ENCODE results near the gene RGL1. TPM values are rescaled to one million over a fixed set of nuclear protein-coding genes. Genes with fewer than 3 reads are reported as not detected.

Gene RGL1
- total RNA-seq, 1 experiment from 2014 or later: 0.92 TPM

DNA sequence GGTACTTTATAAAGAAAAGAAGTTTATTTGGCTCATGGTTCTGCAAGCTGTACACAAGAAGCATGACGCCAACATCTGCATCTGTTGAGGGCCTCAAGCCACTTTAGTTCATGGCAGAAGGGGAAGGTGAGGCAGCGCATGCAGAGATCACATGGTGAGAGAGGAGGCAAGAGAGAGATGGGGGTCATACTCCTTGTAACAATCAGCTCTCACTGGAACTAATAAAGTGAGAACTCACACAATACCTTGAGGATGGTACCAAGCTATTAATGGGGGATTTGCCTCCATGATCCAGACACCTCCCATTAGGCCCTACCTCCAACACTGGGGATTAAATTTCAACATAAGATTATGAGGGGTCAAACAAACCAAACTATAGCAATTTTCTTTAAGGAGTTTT is 3.3 kb upstream of the RGL1 start:
- ChIA-PET CTCF (no interaction called here), POLR2A (no interaction called here)
- intact Hi-C loops (cut with micrococcal nuclease; ENCODE audit: unreplicated experiment) (no loop called here), in situ Hi-C loops (cut with HindIII; ENCODE audit: low pct_unique_long_range_greater_than_20kb, low sequenced_read_pairs) (no loop called here)
- BruUV-seq (replicated peaks): no TSS peak
- H3K4me3 ChIP-seq (ENCODE audit: low read depth in 2 of 2, low read length in 2 of 2): no peak overlapping the region
- H3K27me3 ChIP-seq (ENCODE audit: control insufficient read depth, insufficient read depth, low read length): peaks cover 5% of the 10 kb centered on the region; the same call in 1 of the 2 replicates
- no peaks in the 10 kb centered on the region for H3K4me1 ChIP-seq (ENCODE audit: control insufficient read depth, insufficient read depth, low read length)
- ATAC-seq: no peak
- DNase-seq (ENCODE audit: low read depth, low spot score): no peak
- TF ChIP-seq TCF7L2 (IDR thresholded peaks at IDR 0.05; ENCODE audit: low read depth, low read length) (no peak), POLR2AphosphoS5 (IDR thresholded peaks at IDR 0.05; ENCODE audit: low read depth, low read length) (no peak), SIN3A (IDR thresholded peaks at IDR 0.05; ENCODE audit: borderline replicate concordance, insufficient read depth, low read depth, low read length) (no peak)
- TF ChIP-seq, protein P1, sequence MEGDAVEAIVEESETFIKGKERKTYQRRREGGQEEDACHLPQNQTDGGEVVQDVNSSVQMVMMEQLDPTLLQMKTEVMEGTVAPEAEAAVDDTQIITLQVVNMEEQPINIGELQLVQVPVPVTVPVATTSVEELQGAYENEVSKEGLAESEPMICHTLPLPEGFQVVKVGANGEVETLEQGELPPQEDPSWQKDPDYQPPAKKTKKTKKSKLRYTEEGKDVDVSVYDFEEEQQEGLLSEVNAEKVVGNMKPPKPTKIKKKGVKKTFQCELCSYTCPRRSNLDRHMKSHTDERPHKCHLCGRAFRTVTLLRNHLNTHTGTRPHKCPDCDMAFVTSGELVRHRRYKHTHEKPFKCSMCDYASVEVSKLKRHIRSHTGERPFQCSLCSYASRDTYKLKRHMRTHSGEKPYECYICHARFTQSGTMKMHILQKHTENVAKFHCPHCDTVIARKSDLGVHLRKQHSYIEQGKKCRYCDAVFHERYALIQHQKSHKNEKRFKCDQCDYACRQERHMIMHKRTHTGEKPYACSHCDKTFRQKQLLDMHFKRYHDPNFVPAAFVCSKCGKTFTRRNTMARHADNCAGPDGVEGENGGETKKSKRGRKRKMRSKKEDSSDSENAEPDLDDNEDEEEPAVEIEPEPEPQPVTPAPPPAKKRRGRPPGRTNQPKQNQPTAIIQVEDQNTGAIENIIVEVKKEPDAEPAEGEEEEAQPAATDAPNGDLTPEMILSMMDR (IDR thresholded peaks at IDR 0.05): no peak
- TF ChIP-seq, protein P2, sequence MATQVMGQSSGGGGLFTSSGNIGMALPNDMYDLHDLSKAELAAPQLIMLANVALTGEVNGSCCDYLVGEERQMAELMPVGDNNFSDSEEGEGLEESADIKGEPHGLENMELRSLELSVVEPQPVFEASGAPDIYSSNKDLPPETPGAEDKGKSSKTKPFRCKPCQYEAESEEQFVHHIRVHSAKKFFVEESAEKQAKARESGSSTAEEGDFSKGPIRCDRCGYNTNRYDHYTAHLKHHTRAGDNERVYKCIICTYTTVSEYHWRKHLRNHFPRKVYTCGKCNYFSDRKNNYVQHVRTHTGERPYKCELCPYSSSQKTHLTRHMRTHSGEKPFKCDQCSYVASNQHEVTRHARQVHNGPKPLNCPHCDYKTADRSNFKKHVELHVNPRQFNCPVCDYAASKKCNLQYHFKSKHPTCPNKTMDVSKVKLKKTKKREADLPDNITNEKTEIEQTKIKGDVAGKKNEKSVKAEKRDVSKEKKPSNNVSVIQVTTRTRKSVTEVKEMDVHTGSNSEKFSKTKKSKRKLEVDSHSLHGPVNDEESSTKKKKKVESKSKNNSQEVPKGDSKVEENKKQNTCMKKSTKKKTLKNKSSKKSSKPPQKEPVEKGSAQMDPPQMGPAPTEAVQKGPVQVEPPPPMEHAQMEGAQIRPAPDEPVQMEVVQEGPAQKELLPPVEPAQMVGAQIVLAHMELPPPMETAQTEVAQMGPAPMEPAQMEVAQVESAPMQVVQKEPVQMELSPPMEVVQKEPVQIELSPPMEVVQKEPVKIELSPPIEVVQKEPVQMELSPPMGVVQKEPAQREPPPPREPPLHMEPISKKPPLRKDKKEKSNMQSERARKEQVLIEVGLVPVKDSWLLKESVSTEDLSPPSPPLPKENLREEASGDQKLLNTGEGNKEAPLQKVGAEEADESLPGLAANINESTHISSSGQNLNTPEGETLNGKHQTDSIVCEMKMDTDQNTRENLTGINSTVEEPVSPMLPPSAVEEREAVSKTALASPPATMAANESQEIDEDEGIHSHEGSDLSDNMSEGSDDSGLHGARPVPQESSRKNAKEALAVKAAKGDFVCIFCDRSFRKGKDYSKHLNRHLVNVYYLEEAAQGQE (IDR thresholded peaks at IDR 0.05; ENCODE audit: insufficient read depth in 1 of 2, low read depth in 2 of 2, low read length in 1 of 2): no peak
- no peaks in the 10 kb centered on the region for H3K9me3 ChIP-seq (ENCODE audit: control insufficient read depth, insufficient read depth, low read depth, low read length)
- H3K36me3 ChIP-seq (ENCODE audit: control insufficient read depth, insufficient read depth, low read length): no peaks in the 10 kb centered on the region
- H3K27ac ChIP-seq (ENCODE audit: low read length): no peak overlapping the region

GRCh38 chr1:183804387-183804786 is 533 bp upstream of the RGL1 start:
- in situ Hi-C loops (cut with HindIII; ENCODE audit: low pct_unique_long_range_greater_than_20kb, low sequenced_read_pairs) (no loop called here), intact Hi-C loops (cut with micrococcal nuclease; ENCODE audit: unreplicated experiment) (no loop called here)
- no peaks in the 10 kb centered on the region for H3K36me3 ChIP-seq (ENCODE audit: control insufficient read depth, insufficient read depth, low read length)
- ATAC-seq (peak; percentile 31; the same call in 1 of the 2 replicates), DNase-seq (ENCODE audit: low read depth, low spot score) (no peak)
- ChIA-PET POLR2A (no interaction called here), CTCF (no interaction called here)
- H3K4me1 ChIP-seq (ENCODE audit: control insufficient read depth, insufficient read depth, low read length): no peaks in the 10 kb centered on the region
- no peak overlapping the region for H3K27ac ChIP-seq (ENCODE audit: low read length)
- no TSS peak for BruUV-seq (replicated peaks)
- no peaks in the 10 kb centered on the region for H3K9me3 ChIP-seq (ENCODE audit: control insufficient read depth, insufficient read depth, low read depth, low read length)
- peak overlapping the region; percentile 50 to 71 for H3K4me3 ChIP-seq (ENCODE audit: low read depth in 2 of 2, low read length in 2 of 2)
- peaks cover 5% of the 10 kb centered on the region; the same call in 1 of the 2 replicates for H3K27me3 ChIP-seq (ENCODE audit: control insufficient read depth, insufficient read depth, low read length)
- TF ChIP-seq SIN3A (IDR thresholded peaks at IDR 0.05; ENCODE audit: borderline replicate concordance, insufficient read depth, low read depth, low read length): no peak
- TF ChIP-seq, protein P1 (IDR thresholded peaks at IDR 0.05): no peak
- no peak for TF ChIP-seq POLR2AphosphoS5 (IDR thresholded peaks at IDR 0.05; ENCODE audit: low read depth, low read length)
- no peak for TF ChIP-seq TCF7L2 (IDR thresholded peaks at IDR 0.05; ENCODE audit: low read depth, low read length)
- TF ChIP-seq, protein P2 (IDR thresholded peaks at IDR 0.05; ENCODE audit: insufficient read depth in 1 of 2, low read depth in 2 of 2, low read length in 1 of 2): no peak
